ENCODE results near the gene NEO1.

The NEO1 gene

DNA sequence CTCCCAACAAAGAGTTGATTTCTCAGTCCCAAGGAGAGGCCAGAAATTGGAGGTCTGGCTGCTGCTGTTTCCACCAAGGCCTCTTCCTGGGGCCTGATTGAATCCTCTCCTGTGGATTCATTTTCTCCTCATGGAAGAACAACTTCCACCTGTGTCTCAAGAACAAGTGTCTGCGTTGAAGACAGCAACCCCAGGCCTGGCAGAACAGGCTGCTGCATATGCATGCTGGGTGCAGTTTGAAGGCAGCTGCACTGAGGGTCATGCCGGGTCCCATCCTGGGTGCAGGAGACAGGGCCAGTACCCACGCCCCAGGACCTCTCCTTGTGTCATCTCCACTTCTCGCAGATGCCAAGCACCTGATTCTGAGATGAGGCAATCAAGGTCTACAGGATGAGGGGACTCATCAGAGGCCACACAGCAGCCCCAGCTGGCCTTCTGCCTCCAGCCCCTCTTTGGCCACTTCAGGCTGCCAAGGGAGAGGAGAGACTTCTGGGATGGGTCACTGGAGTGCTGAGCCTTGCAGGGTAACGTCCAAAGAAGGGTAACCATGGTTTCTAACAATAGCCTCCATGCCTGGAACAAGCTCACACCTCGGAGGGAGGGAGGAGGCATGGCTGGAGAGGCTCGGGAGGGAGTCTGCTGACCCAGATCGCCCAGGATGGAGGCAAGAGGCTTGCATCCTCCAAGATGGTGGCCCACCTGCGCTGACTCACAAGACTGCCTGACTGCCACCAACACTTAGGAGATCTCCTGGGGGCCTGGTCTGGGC, 286.5 kb downstream of the NEO1 start:
- H2AFZ ChIP-seq (ENCODE audit: low read length), result no peak overlapping the region
- H3K9me3 ChIP-seq (replicated peaks; ENCODE audit: insufficient read depth, low read length), result no peaks in the 10 kb centered on the region
- no peaks in the 10 kb centered on the region for H3K9me2 ChIP-seq (replicated peaks; ENCODE audit: insufficient read depth, low read length)
- H3K27ac ChIP-seq (ENCODE audit: low read length), result no peak overlapping the region
- no peak for DNase-seq
- no peaks in the 10 kb centered on the region for H3K36me3 ChIP-seq (replicated peaks; ENCODE audit: insufficient read depth, low read length)
- H3F3A ChIP-seq (ENCODE audit: insufficient read depth, low read length), result no peaks in the 10 kb centered on the region
- no peaks in the 10 kb centered on the region for H3K79me2 ChIP-seq (ENCODE audit: low read length)
- TF ChIP-seq EZH2 (optimal IDR thresholded peaks at IDR 0.05; ENCODE audit: low read depth, low read length) (no peak), EZH2phosphoT487 (IDR thresholded peaks at IDR 0.05; ENCODE audit: low read length) (no peak)
- TF ChIP-seq, protein P1, sequence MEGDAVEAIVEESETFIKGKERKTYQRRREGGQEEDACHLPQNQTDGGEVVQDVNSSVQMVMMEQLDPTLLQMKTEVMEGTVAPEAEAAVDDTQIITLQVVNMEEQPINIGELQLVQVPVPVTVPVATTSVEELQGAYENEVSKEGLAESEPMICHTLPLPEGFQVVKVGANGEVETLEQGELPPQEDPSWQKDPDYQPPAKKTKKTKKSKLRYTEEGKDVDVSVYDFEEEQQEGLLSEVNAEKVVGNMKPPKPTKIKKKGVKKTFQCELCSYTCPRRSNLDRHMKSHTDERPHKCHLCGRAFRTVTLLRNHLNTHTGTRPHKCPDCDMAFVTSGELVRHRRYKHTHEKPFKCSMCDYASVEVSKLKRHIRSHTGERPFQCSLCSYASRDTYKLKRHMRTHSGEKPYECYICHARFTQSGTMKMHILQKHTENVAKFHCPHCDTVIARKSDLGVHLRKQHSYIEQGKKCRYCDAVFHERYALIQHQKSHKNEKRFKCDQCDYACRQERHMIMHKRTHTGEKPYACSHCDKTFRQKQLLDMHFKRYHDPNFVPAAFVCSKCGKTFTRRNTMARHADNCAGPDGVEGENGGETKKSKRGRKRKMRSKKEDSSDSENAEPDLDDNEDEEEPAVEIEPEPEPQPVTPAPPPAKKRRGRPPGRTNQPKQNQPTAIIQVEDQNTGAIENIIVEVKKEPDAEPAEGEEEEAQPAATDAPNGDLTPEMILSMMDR (IDR thresholded peaks at IDR 0.05; ENCODE audit: low read length), result no peak
- no peaks in the 10 kb centered on the region for H3K4me1 ChIP-seq (ENCODE audit: low read length)
- peaks cover 55% of the 10 kb centered on the region for H3K27me3 ChIP-seq (replicated peaks; ENCODE audit: insufficient read depth, low read length)
- H3K4me2 ChIP-seq (ENCODE audit: low read depth, low read length), result no peak overlapping the region
- no peaks in the 10 kb centered on the region for H4K20me1 ChIP-seq (ENCODE audit: insufficient read depth, low read length)
- no peak overlapping the region for H3K9ac ChIP-seq (ENCODE audit: low read length)
- no peak overlapping the region for H3K4me3 ChIP-seq (ENCODE audit: low read length)

DNA sequence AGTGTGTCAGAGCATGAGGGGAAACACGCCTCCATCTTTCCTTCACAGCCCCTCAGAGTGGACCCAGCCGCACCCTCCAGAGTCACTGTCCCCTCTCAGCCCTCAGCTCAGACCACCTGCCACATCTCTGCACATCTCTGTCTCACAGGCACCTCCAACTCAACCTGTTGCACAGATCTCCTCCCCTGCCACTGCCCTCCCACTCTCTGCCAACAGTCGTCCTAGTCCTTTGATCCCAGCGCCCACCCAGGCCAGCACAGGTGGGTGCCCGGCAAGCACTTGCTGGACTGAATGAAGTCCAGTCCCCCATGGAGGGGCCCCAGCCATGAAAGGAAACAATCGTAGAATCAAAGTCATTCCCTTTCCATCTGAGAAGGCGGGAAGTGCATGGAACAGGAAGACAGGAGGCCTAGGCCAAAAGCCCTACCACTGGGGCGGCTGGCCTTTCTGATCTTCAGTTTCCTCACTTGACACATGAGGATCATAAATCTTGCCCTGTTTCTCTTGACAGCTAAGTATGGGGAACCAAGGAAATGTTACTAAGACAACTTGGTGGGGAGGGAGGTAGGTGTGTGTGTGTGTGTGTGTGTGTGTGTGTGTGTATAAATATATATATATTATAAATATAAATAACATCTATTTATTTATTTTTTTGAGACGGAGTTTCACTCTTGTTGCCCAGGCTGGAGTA, 288.4 kb downstream of the NEO1 start:
- DNase-seq, result no peak
- Histone ChIP-seq H3K79me2 (ENCODE audit: low read length) (no peaks in the 10 kb centered on the region), H3K27ac (ENCODE audit: low read length) (no peak overlapping the region), H3K9me2 (replicated peaks; ENCODE audit: insufficient read depth, low read length) (no peaks in the 10 kb centered on the region), H3K36me3 (replicated peaks; ENCODE audit: insufficient read depth, low read length) (no peaks in the 10 kb centered on the region), H3K27me3 (replicated peaks; ENCODE audit: insufficient read depth, low read length) (peaks cover 49% of the 10 kb centered on the region), H3K9me3 (replicated peaks; ENCODE audit: insufficient read depth, low read length) (no peaks in the 10 kb centered on the region), H3K4me3 (ENCODE audit: low read length) (no peak overlapping the region), H3K9ac (ENCODE audit: low read length) (no peak overlapping the region), H3K4me2 (ENCODE audit: low read depth, low read length) (no peak overlapping the region), H4K20me1 (ENCODE audit: insufficient read depth, low read length) (no peaks in the 10 kb centered on the region), H3K4me1 (ENCODE audit: low read length) (no peaks in the 10 kb centered on the region), H3F3A (ENCODE audit: insufficient read depth, low read length) (no peaks in the 10 kb centered on the region), H2AFZ (ENCODE audit: low read length) (no peak overlapping the region)
- no peak for TF ChIP-seq EZH2 (optimal IDR thresholded peaks at IDR 0.05; ENCODE audit: low read depth, low read length)

DNA sequence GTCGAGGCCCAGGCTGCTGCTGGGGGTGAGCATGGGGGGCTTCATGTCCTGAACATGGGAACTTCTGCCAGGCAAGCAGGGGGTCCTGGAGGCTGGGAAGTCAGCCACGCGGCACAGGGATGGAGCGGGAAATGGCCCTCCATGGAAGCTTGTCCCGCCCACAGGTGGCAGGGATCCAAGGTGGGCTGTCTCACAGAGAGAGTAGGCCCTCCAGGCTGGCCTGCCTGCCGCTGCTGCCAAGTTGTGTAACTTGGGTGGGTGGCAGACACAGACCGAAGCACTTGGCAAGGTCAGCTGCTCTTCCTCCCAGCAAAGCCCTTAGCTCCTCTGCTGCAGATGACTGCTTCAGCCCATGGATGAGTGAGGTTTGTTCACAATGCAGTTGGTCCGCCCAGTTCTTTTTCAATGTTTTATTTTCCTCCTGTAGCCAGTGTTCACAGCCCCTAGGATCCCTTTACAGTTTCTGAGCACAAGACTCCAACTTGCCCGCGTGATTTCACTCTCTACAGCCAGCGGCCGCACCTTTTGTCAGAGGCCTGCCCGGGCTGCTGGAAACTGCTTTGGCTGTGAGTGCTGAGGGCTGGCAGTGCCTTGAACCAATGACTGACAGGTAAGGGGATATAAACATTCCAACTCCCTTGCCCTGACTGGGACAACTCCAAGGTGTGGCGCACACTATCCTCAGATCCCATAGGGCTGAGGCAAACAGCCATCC, 289.8 kb downstream of the NEO1 start:
- Histone ChIP-seq H4K20me1 (ENCODE audit: insufficient read depth, low read length) (no peaks in the 10 kb centered on the region), H3K4me2 (ENCODE audit: low read depth, low read length) (no peak overlapping the region), H3K9ac (ENCODE audit: low read length) (no peak overlapping the region), H3K4me3 (ENCODE audit: low read length) (no peak overlapping the region), H3K4me1 (ENCODE audit: low read length) (no peaks in the 10 kb centered on the region), H3F3A (ENCODE audit: insufficient read depth, low read length) (no peaks in the 10 kb centered on the region), H2AFZ (ENCODE audit: low read length) (no peak overlapping the region), H3K36me3 (replicated peaks; ENCODE audit: insufficient read depth, low read length) (no peaks in the 10 kb centered on the region), H3K79me2 (ENCODE audit: low read length) (no peaks in the 10 kb centered on the region), H3K9me2 (replicated peaks; ENCODE audit: insufficient read depth, low read length) (no peaks in the 10 kb centered on the region), H3K27ac (ENCODE audit: low read length) (no peak overlapping the region), H3K27me3 (replicated peaks; ENCODE audit: insufficient read depth, low read length) (peaks cover 38% of the 10 kb centered on the region), H3K9me3 (replicated peaks; ENCODE audit: insufficient read depth, low read length) (no peaks in the 10 kb centered on the region)
- TF ChIP-seq, protein P1 (IDR thresholded peaks at IDR 0.05; ENCODE audit: low read length), result no peak
- TF ChIP-seq EZH2 (optimal IDR thresholded peaks at IDR 0.05; ENCODE audit: low read depth, low read length) (no peak), EZH2phosphoT487 (IDR thresholded peaks at IDR 0.05; ENCODE audit: low read length) (no peak)
- no peak for DNase-seq
